Tongue (tissue), 2 donors: ENCODE data around the gene PHLDB1. TPM values are rescaled to one million over a fixed set of nuclear protein-coding genes. Genes with fewer than 3 reads are reported as not detected.
"Not testable (repeated sequence)": the region's sequence is repeated elsewhere in the genome, so short reads cannot be mapped to it uniquely, and the experiment has no call there.

Experiments
- DNase-seq: peaks from one replicate; pipeline ENCODE4 v3.0.0-alpha.2; 2015
- total RNA-seq: library from RNA; depleted of rRNA; stranded (reverse); fragments of >200 nt; gene quantifications from one replicate; pipeline ENCODE4 v1.2.3, GENCODE V29; 2014

Gene PHLDB1
- 103 TPM for total RNA-seq

DNA sequence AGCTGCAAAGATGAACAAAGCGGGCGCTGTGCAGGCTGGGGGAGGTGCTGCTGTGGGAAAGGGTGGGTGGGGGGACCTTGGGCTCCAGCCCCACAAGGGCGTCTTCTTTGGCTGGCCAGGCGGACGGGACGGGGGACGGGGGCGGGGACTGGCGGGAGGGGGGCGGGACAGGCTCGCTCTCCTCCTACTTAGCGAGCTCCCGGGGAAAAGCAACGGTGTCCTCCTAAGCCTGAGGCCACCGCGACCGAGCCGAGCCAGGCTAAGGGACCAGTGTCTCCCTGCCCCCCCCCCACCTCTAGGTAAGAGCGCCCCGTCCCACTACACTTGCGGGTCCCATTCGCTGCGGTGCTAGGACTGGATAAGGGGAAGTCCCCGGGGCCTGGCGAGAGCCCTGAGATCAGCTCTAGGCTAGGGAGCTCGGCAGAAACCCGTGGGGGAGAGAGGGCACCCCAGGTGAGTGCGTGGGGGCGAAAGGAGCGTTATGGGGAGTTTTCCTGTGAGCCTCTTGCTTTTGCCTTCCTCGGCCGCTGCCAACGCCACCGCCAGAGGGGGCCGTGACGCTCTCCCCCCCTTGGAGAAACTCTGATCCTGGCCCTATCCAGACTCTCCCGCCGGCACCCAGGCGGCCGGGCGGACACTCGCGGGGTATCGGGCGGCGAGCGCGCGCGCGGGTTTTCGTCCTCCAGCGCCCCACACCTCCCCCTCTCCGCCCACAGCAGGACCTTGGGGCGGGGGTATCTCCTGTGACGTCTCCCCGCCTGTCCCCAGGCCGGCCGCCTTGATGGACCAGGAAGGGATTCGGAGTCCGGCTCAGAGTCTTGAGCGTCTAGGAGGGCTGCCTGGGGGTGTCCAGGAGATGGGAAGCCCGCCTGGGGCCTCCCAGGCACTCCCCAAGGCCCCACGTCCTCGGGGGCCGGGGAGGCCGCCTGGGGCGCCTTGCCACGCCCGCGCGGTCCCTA, at the start of gene PHLDB1:
Gene PHLDB1 (plus strand): TSS at position 215 of the 959 bp plus-strand sequence. CDS start 6,222 bp downstream, outside the sequence.
- DNase-seq: peak; percentile 82

DNA sequence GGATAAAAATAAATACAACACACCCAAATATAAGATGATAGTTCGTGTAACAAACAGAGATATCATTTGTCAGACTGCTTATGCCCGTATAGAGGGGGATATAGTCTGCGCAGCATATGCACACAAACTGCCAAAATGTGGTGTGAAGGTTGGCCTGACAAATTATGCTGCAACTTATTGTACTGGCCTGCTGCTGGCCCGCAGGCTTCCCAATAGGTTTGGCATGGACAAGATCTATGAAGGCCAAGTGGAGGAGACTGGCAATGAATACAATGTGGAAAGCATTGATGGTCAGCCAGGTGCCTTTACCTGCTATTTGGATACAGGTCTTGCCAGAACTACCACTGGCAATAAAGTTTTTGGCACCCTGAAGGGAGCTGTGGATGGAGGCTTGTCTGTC, 46.6 kb upstream of the PHLDB1 start:
- no peak for DNase-seq

DNA sequence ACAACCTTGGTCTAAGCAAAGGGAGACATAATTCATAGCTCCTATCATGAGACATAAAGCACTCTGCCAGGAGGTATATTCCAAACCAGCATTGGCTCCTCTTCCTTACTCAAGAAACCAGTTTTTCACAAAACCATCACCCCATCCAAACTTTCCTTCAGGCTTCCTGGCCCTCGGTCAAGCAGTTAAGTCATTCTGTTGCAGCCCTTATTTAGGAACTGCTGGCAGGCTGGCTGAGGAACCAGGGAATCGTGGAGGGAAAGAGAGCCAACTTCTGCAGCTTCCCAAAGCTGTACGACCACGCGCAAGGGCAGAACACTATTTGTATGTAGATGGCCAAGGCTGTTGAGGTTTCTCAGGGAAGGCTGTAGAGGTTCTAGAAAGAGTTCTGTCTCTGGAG, 42.4 kb upstream of the PHLDB1 start:
- peak; percentile 45 for DNase-seq

DNA sequence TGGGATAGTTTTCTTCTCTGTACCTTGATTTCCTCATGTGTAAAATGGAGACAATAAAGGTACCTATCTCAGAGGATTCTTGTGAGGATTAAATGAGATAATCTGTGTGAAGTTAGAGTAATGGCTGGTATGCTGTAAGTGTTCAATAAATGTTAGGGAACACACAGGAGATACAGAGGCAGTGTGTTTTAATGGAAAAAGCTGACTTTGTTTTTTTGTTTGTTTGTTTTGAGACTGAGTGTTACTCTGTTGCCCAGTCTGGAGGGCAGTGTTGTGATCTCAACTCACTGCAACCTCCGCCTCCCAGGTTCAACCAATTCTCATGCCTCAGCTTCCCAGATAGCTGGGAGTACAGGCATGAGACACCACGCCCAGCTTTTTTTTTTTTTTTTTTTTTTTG, 37.7 kb upstream of the PHLDB1 start:
- DNase-seq: no peak

DNA sequence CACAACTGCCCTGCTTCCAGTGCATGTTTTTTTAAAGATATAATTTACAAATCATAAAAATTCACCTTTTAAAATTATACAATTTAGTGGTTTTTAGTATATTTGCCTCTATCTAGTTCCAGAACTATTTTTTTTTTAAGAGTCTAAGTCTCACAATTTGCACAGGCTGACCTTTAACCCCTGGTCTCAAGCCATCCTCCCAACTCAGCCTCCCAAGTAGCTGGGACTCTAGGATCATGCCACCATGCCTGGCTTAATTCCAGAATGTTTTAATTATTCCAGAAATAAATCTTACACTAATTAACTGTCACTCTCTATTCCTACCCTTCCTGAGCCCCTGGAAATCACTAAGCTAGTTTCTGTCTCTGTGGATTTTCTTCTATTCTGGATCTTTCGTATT, 36.6 kb upstream of the PHLDB1 start:
- no peak for DNase-seq

DNA sequence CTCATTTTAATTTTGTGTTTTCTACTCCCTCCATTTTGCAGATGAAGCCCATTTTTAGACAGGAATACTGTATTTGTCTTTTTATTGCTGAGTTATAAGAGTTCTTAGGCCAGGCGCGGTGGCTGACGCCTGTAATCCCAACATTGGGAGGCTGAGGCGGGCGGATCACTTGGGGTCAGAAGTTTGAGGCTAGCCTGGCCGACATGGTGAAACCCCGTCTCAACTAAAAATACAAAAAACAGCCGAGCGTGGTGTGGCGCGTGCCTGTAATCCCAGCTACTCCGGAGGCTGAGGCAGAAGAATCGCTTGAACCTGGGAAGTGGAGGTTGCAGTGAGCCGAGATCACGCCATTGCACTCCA, 35.7 kb upstream of the PHLDB1 start:
- peak; percentile 33 for DNase-seq

DNA sequence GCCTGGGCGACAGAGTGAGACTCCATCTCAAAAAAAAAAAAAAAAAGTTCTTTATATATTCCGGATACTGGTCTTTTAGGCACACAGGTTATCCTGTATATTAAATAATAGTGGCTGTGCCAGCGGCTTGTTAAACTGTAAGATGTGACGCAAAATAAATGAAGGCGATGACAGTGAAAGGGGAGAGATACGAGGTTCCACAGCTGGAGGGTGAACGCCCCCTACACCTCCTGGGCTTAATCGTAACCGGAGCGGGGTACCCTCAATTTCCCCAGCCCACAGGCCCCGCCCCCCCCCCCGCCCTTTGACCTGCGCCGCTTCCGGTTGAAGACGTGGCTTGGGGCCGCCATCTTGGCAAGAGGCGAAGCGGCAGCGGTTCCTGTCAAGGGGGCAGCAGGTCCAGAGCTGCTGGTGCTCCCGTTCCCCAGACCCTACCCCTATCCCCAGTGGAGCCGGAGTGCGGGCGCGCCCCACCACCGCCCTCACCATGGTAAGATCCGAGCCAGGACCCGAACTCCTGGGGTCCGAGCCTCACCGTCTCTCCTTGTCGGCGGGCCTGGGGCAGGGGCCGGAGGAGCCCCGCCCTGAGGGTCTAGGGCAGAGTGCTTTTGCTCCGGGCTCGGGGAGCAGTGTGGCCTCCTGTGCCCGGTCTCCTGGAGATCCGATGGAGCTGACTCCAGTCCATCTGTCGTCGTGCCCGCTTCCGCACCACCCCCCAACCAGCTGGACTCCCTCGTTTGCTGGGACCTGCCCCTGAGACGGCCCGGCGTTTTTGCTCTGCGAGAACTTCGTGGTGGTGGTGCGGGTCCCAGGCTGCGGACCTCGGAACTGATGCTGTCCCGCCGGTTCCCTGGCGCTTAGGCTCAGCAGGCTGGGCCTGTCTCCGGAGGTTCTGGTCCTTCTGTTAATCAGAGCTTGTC, 35.1 kb upstream of the PHLDB1 start, which contains the start of gene ARCN1:
Gene ARCN1 (plus strand): TSS at position 349 of the 920 bp plus-strand sequence. CDS start 139 bp downstream, at position 488.
- DNase-seq: peak; percentile 93

DNA sequence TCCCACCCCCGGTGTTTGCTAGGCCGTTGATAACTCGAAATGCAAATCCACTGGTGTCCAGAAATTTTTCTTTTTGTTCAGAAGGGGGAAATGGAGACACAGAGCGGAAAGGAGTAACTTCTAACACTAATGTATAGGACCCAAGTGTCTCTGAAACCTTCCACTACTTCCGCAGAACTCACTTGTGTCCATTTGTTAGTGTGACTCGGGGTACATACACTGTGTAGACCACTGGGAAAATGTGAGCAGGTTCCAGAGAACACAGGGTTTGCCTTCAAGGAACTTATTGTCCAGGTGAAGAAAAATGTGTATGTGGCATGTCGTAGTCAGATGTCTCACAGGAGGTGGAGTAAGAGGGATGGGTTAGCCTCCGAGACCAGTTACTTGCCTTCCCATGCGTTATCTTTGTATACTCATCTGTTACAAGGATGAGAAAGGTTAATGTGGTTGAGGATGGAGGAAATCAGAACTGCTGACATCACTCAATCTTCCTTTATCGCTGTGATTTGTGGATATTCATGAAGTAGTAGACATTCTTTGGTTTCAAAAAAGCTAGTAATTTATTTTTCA, 34.3 kb upstream of the PHLDB1 start:
- peak; percentile 57 for DNase-seq

DNA sequence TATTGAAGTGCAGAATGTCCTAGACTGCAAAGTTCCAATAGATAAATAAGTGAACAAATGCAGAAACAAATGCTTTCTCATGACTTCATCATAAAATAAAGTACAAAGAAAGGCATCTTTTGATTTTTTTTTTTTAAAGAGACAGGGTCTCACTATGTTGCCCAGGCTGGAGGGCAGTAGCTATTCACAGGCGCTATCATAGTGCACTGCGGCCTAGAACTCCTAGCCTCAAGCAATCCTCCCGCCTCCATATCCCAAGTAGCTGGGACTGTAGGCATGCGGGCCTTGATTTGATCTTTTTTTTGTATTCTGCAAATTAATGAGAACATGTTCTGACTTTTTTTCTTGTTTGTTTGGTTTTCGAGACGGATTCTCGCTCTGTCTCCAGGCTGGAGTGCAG, 32.8 kb upstream of the PHLDB1 start:
- DNase-seq: no peak

DNA sequence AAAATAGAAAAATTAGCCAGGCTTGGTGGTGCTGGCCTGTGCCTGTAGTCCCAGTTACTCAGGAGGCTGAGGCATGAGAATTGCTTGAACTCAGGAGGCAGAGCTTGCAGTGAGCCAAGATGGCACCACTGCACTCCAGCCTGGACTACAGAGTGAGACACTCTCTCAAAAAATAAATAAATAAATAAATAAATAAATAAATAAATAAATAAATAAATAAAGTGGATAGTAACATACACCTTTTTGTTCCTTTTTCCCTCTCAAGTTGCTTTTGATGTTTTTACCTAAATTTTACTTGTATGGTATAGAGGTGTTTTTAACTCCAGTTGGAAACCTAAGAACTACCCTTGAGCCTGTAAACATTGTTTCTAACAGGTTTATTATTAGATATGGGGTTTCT, 29.4 kb upstream of the PHLDB1 start:
- DNase-seq: not testable (repeated sequence)

DNA sequence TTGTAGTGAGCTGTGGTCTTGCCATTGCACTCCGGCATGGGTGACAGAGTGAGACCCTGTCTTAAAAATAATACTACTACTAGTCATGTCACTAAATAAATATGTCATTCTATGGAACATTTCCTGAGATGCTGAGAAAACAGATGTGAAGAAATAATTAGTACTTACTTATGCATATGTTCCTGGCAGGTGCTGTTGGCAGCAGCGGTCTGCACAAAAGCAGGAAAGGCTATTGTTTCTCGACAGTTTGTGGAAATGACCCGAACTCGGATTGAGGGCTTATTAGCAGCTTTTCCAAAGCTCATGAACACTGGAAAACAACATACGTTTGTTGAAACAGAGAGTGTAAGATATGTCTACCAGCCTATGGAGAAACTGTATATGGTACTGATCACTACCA, 26.4 kb upstream of the PHLDB1 start:
- DNase-seq: no peak

DNA sequence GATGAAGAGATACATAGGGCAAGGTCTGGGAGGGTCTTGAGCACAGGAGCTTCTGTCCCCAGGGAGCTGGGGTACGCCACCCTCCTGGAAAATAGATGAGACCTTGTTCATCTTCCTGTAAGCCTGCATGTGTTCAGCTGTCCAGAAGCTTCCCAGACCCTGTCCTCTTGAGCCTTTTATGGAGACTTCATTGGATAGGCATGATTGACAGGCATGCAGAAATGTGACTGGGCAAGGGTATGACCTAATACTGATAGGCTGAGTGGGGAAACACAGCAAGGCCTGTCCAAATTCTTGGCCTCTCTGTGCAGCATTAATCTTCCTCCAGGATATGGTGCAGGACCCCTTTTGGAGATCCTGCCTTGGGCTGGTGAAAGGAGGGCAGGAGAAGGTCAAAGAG, 19.5 kb upstream of the PHLDB1 start:
- DNase-seq: no peak

DNA sequence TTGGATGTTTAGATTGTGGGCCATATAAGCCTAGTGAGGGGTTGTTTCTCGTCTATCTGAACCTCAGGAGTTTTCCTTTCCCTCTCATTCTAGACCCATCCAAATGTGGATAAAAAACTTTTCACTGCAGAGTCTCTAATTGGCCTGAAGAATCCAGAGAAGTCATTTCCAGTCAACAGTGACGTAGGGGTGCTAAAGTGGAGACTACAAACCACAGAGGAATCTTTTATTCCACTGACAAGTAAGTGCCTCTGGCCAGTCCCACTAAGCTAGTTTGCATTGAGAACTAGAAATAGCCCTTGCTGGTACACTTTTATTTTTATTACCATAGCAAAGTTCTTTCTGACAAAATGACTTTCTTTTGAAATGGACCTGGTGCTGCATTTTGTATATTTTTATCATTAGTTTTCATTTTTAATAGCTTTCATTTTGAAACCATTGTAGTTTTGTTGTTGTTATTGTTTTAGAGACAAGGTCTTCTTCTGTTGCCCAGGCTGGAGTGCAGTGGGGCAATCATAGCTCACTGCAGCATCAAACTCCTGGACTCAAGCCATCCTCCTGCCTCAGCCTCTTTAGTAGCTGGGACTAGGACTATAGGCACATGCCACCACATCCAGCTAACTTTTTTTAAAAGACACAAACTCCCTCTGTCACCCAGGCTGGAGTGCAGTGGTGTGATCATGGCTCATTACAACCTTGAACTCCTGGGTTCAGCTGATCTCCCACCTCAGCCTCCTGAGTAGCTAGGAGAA, 14.6 kb upstream of the PHLDB1 start:
- DNase-seq: no peak

DNA sequence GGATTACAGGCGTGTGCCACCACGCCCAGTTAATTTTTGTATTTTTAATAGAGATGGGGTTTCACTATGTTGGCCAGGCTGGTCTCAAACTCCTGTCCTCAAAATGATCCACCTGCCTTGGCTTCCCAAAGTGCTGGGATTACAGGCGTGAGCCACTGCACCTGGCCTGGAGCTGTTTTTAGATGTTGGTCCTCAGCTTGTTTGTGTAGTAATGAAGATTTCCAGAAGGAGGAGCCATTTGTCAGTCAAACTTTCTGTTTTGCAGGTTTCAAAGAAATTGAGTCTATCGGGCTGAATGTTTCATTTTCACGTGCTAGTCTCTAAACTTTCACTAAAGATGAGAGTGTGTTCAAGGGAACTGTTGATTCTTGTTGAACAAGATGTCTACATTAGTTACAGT, 12.4 kb upstream of the PHLDB1 start:
- peak; percentile 74 for DNase-seq

DNA sequence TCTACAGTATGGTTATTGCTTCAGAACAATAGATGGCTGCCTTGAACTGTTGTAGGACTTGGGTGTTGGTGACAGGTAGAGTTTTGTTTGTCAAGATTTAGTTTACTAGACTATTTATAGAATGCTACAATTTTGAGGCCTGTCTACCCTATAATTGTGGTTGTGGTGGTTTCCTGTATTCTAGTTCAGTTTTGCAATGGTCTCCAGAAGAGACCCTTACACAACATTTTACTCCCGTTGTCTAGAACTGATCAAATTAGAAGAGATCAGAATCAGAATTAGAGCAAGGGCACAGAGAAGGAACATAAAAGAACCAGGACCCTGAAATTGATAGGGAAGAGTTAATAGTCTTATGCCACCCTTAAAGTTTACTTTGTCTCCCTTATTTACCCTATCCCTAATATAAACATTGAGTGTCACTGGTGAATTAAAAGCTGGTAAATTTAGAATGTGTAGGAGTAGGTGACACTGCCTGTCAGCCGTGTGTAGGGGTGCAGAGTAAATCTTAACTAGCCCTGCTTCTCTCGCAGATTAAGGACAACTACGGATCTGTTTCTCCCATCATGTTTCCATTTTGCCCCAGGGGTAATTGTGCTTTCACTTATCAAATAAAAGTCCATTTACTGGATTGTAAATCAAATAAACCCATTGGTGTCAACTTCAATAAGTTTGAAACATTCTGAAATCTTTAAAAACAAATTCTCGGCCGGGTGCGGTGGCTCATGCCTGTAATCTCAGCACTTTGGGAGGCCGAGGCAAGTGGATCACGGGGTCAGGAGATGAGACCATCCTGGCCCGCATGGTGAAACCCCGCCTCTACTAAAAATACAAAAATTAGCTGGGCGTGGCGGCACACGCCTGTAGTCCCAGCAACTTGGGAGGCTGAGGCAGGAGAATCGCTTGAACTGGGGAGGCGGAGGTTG, 10.9 kb upstream of the PHLDB1 start:
- DNase-seq: no peak

DNA sequence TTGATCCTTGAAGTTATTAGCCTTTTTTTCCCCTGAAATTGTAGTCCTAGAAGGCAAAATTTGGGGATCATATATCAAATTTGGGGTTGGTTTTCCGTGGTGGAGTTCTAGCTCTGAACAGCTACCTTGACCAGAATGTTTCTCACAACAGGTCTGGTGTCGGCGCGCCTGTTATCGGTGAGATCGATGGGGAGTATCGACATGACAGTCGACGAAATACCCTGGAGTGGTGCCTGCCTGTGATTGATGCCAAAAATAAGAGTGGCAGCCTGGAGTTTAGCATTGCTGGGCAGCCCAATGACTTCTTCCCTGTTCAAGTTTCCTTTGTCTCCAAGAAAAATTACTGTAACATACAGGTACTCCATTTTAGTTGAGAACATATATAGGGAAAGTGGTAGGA, 9.9 kb upstream of the PHLDB1 start:
- no peak for DNase-seq

DNA sequence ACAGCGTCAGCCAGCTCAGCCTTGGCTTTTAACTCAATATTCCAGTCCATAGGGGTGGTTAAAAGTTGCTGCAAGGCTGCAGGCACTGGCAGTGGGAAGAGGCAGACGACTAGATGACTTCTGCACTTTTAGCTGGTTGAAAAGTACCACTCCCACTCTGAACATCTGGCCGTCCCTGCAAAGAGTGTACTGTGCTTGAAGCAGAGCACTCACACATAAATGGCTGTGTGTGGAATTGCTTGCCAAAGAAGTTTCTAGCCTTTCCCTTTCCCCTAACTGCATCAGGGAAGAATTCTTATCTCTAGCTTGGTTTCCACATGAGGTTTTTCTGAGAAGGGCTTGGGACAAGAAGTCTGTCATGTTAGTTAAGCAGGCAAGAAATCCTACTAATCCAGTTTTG, 5.1 kb upstream of the PHLDB1 start:
- DNase-seq: no peak

DNA sequence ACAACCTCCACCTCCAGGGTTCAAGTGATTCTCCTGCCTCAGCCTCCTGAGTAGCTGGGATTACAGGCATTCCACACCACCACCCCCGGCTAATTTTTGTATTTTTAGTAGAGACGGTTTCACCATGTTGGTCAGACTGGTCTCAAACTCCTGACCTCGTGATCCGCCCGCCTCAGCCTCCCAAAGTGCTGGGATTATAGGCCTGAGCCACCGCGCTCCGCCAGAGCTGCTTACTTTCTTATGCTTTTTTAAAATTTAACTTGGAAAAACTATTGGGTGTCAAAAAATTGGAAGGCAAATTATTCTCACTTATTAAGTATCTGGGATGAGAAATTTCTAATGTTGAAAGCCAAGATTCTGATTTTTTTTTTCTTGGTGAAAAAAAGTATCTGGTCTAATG, 3.7 kb upstream of the PHLDB1 start:
- not testable (repeated sequence) for DNase-seq

DNA sequence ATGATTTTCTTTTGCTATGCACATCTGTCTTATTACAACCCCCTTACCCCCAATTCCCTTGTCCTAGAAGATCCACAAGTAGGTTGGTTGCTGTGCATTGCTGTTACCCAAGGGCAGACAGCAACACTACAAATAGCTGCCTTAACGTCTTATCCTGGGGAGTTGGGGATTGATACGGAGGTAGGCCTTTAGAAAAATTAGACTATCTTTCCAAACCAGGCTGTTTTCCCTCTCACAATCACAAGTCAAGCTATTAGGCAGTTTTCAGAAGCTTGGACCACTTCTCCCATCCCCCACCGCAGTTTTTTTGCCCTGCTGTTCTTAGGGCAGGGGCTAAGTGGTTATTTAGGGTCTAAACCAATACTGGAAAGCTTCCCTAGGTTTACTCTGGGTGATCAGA, 2.8 kb upstream of the PHLDB1 start:
- DNase-seq: no peak

DNA sequence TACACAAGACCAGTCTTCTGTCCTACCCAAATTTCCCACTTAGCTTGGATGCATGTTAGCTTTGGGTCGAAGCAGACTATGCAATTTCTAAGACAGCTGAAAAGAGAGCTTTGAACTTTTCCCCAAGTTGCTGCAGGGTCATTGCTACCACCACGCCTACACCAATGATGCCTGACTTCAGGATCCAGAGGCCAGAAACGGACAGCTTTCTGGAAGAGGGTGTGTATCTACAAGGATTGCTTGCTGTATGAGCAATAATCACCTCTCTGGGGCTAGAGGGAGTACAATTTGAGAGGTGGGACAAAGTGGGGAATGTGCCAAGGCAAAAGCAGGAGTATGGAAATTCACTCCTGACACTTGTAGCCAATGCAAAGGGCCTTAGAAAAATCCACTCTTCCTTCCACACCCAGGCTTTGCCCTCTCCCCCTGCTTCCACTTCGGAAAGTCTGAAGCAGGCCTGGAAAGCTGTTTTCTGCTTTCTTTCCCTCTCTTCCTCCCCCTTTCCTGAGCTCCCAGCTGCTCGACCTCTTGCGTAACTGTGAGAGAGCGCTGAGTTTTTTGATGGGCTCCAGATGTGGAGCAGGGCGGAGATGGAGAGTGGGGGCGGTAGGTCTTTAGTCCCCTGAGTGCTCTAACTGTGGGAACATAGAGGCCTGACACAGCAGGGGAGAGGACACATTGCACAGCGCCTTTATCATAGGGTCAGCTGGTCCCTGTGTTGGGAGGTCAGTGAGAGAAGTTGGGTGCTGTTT, 2.1 kb upstream of the PHLDB1 start:
- peak; percentile 97 for DNase-seq
